ENCODE measurements around the gene NOL4L. TPM values are rescaled to one million over a fixed set of nuclear protein-coding genes. Genes with fewer than 3 reads are reported as not detected.
"Not testable (repeated sequence)": the region's sequence is repeated elsewhere in the genome, so short reads cannot be mapped to it uniquely, and the experiment has no call there.

The NOL4L gene
- total RNA-seq, 1 experiment from 2014 or later = 23.8 TPM

DNA sequence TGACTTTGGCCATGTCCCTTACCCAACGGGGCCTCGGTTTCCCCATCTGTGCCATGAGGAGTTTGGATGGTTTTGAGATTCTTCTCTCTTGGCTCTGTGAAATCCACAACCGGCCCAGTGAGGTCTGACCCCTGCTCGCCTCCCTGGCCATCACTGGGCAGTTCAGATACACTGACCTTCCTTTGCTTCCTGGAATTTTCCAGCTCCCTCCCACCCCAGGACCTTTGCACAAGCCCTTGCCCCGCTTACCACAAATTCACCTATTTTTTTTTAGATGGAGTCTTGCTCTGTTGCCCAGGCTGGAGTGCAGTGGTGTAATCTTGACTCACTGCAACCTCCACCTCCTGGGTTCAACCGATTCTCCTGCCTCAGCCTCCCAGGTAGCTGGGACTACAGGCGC lies 12.6 kb upstream of the NOL4L start:
- no peak for DNase-seq (ENCODE audit: low read depth)

DNA sequence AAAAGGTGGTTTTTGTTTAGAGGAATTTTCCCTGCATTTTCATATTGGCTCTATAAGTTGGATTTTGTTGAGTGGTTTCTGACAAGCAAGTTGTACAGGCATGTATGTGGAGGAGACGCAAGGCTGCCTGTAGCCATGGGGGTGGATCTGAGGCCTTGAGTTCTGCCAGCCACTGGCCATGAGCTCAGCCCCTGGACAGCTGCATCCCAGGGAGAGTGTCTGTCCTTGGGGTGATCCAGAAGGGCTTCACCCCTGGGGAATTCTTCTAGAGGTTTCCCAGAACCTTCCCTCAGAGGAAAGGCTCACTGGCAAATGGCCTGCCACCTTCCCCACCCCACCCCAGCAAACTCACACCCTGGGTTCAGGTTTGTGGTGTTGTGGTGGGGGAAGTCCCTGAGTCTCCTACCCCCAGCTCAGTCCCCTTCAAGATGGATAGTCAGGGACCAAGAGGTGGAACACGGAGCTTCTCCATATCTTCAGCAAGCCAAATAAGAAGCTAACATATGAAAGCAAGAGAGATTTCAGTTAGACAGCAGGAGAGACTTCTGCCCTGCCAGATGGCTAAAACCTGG lies 11.6 kb upstream of the NOL4L start:
- no peak for DNase-seq (ENCODE audit: low read depth)

DNA sequence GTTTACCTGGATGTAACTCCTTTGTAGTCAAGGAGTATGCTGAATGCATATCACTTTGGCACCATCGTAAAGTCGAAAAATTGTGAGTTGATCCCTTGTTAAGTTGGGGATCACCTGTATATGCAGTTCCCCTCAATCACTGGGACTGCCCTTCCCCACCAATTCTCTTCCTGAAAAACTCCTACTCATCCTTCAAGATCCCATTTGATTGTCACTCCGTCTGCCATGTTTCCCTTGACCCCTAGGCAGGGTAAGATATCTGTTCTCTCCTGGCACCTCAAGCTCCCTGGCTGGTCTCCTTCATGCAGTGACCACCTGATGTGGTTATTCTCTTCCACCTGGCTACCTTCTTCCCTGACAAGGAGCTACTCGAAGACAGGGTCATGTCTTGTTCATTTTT lies 10.0 kb upstream of the NOL4L start:
- no peak for DNase-seq (ENCODE audit: low read depth)

DNA sequence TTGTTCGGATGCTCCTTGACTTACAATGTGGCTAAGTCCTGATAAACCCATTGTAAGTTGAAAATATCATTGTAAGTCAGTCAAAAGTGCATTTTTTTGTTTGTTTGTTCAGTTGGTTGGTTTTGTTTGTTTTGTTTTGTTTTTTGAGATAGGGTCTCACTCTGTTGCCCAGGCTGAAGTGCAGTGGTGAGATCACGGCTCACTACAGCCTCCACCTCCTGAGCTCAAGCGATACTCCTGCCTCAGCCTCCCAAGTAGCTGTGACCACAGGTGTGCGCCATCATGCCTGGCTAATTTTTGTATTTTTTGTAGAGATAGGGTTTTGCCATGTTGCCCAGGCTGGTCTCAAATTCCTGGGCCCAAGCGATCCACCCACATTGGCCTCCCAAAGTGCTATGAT lies 9.5 kb upstream of the NOL4L start:
- not testable (repeated sequence) for DNase-seq (ENCODE audit: low read depth)

DNA sequence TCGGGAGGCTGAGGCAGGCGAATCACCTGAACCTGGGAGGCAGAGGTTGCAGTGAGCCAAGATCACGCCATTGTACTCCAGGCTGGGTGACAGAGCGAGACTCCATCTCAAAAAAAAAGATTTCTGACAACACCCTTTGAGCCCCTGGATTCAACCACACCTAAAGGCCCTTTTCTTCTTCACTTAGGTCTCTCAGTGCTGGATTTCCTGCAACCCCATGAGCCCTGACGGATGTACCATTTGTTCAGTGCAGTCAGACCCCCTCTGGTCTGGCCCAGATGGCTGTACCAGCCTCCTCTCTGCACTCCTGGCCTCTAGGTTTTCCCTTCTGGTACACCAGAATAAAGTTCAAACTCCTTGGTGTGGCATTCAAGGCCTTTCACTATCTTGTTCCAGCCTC lies 9.1 kb upstream of the NOL4L start:
- no peak for DNase-seq (ENCODE audit: low read depth)

DNA sequence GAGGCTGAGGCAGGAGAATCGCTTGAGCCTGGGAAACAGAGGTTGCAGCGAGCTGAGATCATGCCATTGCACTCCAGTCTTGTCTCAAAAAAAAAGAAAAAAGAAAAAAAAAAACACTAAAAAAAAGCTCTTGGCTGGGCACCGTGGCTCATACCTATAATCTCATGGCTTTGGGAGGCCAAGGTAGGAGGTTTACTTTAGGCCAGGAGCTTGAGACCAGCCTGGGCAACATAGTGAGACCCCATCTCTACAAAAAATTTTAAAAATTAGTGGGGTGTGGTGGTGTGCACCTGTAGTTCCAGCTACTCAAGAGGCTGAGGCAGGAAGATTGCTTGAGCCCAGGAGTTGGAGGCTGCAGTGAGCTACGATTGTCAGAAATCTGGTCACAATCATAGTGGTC lies 7.5 kb upstream of the NOL4L start:
- DNase-seq (ENCODE audit: low read depth) = not testable (repeated sequence)

DNA sequence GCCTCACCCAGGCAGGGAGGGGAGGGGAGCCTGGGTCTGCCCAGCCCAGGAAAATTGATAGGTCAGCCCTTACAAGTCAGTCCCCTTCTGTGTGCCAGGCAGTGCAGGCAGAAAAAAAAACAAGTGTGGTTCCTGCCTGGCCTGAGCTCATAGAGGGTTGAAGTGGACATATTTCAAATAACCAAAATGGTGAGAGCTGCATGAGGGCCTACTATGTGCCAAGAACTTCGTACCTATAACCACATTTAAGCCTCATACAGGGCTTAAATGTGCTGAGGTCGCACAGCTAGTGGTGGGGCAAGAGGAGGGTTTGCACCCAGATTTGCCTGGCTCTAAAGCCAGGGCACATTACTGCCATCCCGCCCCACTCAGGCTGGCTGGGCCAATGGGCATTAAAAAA lies 6.9 kb upstream of the NOL4L start:
- DNase-seq (ENCODE audit: low read depth) = no peak

DNA sequence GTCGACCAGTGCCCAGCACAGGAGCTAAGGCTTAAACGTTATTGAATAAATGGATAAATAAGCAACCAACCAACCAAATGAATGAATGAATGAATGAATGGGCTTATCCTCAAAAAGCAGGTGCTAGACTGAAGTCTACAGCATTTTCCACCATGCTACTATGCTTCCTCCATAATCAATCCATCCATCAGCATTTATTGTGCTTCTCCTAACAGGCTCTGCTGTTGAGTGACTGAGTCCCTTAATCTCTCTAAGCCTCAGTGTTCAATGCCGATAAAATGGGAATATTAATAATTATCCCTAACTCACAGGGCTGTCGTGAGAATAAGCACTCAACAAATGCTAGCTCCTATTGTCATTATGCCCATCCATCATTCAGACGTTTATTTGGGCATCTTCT lies 4.6 kb upstream of the NOL4L start:
- DNase-seq (ENCODE audit: low read depth) = no peak

DNA sequence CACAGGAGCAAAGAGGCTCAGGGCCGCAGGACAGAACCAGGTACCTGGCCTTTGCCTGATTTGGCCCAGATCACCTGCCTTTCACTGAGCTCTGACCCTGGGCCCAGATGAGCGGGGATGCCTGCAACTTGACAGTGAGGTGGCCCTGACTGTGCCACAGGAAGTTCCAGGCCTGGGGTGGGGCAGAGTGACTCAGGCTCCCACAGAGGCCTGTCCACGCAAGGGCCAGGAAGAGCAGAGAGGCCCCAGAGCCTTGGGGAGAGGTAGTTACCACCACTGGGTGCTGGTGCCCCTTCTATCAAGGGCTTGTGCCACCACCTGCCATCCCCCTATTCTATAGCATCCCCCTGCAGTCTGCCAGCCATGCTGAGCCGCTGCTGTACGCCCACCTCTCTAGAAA lies 4.1 kb upstream of the NOL4L start:
- DNase-seq (ENCODE audit: low read depth) = peak; percentile 62

DNA sequence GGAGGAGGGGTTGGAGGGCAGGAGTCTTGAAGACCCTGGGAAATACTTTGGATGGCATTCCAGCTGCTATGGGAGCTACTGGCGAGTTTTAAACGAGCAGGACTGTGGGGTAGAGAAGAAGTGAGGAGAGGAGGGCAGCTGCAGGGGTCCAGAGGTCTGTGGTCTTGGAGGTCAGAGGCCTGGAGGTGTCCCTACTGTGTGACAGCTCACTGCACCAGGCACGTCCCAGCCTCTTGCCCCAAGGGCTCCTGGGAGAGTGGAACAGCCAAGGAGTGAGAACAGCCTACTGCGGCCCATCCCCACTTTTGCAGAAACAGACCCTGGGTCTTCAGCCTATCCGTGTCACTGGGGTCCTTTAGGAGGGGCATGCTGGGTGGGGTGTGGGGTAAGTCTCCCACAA lies 2.9 kb upstream of the NOL4L start:
- DNase-seq (ENCODE audit: low read depth) = no peak

DNA sequence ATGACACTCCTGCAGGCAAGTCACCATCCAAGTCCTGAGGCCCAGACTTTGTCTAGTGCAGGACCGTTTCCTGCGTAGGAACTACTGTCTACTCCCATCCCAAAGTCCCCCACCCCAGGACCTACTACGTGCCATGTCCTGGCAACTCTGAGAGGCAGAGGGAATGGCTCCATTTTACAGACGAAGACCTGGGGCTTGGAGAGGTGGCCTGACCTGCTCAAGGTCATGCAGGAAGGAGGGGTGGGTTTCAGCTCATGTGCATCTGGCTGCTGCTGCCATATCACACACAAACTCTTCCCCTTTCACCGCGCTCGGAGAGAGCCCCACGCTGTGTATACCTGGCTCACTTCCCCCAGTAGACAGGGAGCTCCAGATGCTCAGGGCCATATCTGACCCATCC lies 1.2 kb upstream of the NOL4L start:
- no peak for DNase-seq (ENCODE audit: low read depth)

DNA sequence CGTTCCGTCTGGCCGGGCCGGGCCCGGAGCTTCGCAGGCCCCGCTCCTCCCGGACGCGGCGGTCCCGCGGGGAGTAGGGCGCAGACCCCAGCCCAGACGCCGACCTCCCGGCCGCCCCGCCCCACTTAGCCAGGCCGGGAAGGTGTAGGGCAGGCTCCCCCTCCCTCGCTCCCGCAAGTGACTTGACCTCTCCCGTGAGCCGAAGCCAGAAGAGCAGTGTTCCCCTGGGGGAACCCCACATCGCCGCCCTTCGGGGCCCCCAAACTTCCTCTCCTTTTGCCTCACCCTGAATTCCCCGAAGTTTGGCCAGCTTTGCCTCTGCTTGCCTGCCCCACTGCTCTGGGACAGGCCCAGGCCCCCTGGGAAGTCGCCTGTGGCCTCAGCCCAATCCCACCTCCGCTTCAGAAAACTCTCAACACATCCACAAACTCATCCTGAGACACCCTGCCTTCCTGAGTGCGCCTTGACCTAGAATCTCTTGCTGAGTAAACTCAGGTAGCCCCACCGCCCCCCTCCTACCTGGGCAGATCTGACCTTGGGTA lies 524 bp upstream of the NOL4L start:
- DNase-seq (ENCODE audit: low read depth) = no peak

DNA sequence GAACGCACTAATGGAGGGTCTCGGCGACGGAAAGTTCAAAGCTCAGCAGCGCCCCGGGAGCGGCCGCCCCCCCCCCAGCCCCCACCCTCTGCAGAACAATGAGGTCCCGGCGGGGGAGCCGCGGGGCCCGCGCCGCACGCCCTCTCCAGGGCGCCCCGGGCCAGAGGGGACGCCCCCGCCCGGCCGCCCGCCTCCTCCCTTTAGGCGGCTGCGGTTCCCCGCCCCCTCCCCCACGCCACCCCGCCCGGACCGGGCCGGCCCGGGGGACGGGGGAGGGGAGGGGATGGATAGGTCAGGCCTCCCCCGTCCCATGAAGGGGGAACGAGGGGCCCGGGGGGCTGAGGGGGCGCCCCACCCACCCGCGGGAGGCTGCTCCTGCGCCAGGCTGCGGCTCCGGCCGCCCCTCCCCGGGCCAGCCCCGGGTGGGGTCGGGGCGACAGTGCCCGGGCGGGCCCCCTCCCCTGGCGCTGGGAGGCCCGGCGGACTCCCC lies 1.5 kb downstream of the NOL4L start:
- no peak for DNase-seq (ENCODE audit: low read depth)

DNA sequence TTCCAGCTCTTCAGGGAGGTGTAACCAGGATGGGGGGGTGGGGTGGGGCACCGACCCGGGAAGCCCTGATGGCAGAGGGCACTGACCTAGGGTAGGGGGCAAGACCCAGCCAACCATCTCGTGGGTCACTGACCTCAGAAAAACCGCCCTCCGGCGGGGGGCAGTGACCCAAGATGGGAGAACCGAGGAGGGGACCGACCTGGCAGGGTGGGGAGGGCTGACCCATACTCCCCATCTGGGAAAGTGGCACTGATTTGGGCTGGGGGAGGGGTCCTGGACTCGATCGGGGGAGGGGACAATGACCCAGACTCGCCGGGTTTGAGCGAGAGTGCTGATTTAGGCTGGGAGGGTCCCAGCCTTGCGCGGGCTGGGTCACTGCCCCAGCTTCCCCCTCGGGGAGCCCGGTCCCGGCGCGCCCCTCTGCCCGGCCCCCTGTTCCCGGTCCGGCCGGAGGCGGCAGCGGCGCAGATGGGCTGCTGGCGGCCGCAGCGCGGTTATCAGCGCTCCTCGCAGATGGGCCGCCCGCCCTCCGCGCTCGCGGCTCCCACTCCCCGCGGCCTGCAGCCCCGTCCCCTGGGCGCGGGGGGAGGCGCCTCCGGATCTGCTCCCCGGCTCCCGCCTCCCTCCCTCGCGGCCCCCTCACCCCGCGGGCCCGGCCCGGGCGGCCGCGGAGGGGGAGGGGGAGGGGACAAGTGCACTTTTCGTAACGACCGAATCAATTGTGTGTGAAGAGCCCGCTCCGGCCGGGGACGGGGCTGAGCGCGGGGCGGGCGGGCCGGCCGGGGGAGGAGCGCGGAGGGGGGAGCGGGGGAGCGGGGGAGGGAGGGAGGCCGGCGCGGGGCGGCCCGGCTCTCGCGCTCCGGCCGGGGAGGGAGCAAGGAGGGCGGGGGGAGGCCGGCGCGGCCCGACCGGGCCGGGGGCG lies 2.2 kb downstream of the NOL4L start:
- no peak for DNase-seq (ENCODE audit: low read depth)

DNA sequence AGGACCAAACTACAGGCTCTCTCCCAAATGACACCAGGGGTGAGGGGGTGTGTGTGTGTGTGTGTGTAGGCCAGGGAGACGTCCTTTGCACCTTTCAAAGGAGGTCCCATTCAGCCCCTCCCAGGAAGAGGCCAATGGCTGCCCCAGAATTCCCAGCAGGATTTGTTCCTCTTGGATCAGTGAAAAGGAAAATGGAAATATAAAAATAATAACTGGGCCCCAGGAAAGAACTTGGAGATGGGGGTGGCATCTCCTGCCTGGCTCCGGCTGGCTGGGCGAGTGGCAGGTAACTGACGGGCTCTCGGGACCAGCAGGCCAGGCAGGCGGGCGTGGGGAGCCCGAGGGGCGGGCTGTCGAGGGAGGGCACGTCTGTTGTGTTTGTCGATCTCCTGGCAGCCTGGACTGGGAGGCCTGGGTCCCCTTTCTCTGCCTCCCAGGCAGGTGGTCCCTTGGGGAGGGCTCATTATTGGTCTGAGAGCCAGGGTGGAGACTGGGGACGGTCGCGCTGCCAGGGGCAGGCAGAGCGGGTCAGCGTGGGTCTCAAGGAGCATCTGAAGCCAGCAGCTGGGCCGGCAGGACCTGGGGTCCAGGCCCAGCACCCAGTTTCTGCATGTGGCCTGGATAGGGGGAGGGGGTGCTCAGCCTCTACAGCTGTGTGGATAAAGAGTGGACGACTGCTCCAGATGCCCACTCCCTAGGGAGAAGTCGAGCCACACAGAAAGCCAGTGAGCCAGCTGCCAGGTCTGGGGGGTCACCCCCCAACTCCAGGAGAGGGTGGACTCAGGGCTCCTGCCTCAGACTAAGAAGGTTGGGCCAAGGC lies 3.1 kb downstream of the NOL4L start:
- no peak for DNase-seq (ENCODE audit: low read depth)

DNA sequence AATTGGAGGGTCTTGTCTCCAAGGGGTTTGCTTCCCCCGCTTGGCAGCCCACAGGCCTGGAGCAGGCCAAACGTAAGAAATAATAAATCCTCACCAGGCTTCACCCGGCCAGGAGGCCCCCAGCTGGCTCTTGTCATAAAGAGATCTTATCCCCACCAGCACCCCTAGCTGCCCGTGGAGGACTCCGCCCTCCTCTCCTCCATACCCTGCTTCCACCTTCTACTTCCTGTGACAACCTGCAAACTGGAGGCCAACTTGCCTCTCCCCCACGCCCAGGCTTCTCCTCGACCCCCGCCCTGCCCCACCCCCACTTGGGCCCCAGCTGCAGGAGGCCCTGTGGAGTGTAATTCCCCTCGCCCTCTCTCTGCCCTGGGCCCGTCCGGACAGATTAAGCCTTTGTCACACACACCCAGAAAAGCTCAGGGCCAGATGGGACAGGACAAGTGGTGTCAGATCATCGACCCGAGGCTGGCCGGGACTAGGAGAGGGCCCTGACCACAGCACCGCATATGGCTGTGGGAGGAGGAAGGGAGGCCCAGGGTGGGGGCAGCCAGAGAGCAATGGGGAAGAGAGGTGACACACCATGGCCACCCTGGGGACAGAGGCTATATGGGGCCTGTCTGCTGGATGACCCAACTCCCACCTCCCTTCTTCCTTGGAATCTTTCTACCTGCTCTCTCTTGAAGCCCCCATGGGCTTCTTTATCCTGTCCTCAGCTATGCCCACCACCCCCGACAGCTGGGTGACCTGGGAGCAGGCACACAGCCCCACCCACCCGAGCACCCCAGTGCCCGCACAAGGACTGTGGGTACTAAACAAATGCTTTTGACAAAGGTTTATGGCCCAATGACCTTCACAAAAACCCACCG lies 3.9 kb downstream of the NOL4L start:
- DNase-seq (ENCODE audit: low read depth) = no peak

DNA sequence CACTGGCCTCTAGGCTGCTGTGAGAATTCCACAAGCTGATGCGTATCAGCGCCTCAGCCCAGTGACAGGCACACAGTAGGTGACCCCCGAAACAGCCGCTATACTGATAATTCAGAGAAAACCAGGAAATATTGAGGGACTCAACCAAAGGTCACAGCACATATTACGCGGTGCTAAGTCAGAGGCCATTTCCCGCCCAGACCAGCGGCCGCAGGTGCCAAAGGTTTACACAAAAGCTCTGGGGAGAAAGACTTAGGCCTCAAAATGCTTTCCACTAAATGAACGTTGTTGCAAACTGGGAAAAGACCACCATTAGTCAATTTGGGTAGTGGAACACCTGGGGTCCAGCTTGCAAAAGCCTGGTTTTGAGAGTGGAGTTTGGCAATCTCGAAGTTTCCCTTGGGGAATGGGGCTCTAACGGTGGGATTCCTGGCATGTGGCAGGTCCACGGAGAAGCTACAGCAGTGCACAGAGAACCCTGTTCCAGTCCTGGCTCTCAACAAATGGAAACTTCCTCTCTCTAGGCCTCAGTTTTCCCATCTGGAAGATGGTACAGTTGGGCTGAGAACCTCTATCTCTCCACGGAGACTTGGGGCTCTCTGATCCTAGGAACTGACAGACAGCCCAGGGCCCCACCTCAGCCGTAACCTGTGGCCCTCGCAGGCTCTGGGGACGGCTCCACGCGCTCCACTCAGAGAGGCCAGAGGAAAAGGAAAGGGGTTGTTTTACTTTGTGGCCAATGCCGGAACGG lies 4.7 kb downstream of the NOL4L start:
- no peak for DNase-seq (ENCODE audit: low read depth)

DNA sequence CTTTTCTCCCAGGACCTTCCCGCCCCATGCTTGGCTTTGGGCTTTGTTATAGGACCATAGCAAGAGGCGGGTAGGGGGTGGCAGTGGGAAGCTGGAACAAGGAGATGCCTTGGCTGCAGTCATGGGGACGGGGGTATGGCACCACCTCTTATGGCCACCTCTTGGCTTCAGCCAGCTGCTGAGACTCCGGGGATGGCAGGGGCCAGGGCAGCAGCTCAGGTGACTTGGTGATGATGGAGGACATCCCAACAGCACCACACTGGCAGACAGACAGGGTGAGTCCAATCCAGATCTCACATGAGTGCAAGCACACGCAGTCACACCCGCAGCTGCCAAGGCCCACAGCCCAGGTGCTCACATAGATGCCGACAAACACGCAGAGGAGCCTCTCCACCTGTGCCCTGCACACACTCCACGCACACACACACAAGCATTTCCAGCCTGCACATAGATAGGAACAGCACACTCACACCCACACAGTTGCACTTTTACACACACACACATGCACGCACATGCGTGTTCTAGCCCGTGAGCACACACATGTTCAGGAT lies 6.2 kb downstream of the NOL4L start:
- no peak for DNase-seq (ENCODE audit: low read depth)

DNA sequence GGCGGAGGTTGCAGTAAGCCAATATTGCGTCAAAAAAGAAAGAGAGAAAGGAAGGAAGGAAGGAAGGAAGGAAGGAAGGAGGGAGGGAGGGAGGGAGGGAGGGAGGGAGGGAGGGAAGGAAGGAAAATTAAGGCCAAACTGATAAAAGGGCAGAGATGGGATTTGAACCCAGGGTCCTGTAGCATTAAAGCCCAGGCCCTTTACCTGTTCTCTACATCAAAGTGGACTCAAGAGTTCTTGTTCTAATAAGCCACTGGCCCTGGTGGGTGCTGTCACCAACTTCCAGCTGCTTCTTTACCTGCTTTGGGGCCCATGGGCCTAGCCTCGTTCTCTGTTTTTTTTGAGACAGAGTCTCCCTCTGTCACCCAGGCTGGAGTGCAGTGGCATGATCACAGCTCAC lies 7.1 kb downstream of the NOL4L start:
- not testable (repeated sequence) for DNase-seq (ENCODE audit: low read depth)

DNA sequence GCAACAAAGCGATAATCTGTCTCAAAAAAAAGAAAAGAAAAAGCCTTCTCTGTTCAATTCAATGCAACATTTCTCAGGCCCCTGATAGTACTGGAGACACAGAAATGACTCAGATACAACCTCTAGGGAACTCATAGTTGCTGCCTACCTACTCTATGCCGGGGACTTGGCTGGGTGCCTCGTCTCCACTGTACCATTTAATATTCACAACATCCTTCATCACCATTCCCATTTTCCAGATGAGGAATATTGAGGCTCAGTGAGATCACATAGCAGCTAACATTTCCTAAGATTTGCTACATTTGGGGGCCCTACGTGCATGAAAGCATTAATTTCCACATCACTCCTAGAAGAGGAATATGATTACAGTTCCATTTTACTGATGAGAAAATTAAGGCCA lies 7.5 kb downstream of the NOL4L start:
- DNase-seq (ENCODE audit: low read depth) = no peak

Measured in HT1080 (cell line).